GM21423 (cell line): ENCODE results near the gene TCF7L1.

Source experiments
- ATAC-seq: cut with Tn5 transposase; IDR thresholded peaks from one replicate; pipeline ENCODE4 v1.9.1; 2021; ENCODE audit warnings: mild to moderate bottlenecking, moderate library complexity; ENCODE audit not compliant: unreplicated experiment

TCF7L1 gene

GRCh38 chr2:85273738-85274731 lies 140.8 kb downstream of the TCF7L1 start:
- ATAC-seq, result no peak

- no peak for ATAC-seq
These were observed 142.9 kb downstream of the TCF7L1 start for GRCh38 chr2:85275984-85276540.

GRCh38 chr2:85276571-85277118 lies 143.5 kb downstream of the TCF7L1 start:
- no peak for ATAC-seq

- no peak for ATAC-seq
These were observed 144.4 kb downstream of the TCF7L1 start for GRCh38 chr2:85277416-85278158.

- ATAC-seq, result no peak
These were observed 145.2 kb downstream of the TCF7L1 start for GRCh38 chr2:85278361-85278760.

GRCh38 chr2:85281553-85281952 lies 148.4 kb downstream of the TCF7L1 start:
- no peak for ATAC-seq

- no peak for ATAC-seq
These were observed 149.7 kb downstream of the TCF7L1 start for GRCh38 chr2:85282914-85283313.

GRCh38 chr2:85283641-85284040 lies 150.4 kb downstream of the TCF7L1 start:
- no peak for ATAC-seq

- no peak for ATAC-seq
These were observed 153.7 kb downstream of the TCF7L1 start for GRCh38 chr2:85286918-85287317.

- no peak for ATAC-seq
These were observed 154.5 kb downstream of the TCF7L1 start for GRCh38 chr2:85287721-85288120.

GRCh38 chr2:85288244-85288725 lies 155.1 kb downstream of the TCF7L1 start:
- ATAC-seq, result no peak

GRCh38 chr2:85291425-85292023 lies 158.3 kb downstream of the TCF7L1 start:
- ATAC-seq, result peak; percentile 55

- no peak for ATAC-seq
These were observed 168.9 kb downstream of the TCF7L1 start for GRCh38 chr2:85302121-85302520.

GRCh38 chr2:85303780-85304531 lies 170.8 kb downstream of the TCF7L1 start:
- ATAC-seq, result no peak

- no peak for ATAC-seq
These were observed 174.3 kb downstream of the TCF7L1 start for GRCh38 chr2:85307527-85307897.

GRCh38 chr2:85308201-85308600 lies 175.0 kb downstream of the TCF7L1 start:
- no peak for ATAC-seq

- ATAC-seq, result no peak
These were observed 175.8 kb downstream of the TCF7L1 start for GRCh38 chr2:85308896-85309555.

- ATAC-seq, result no peak
These were observed 176.6 kb downstream of the TCF7L1 start for GRCh38 chr2:85309699-85310321.

GRCh38 chr2:85310330-85310729 lies 177.1 kb downstream of the TCF7L1 start:
- ATAC-seq, result no peak
